H1 (cell line): ENCODE measurements around the gene TMEM178B. TPM values are rescaled to one million over a fixed set of nuclear protein-coding genes. Genes with fewer than 3 reads are reported as not detected.

Experiments
- RFX5 ChIP-seq: IDR thresholded peaks from 2 replicates; pipeline ENCODE4 v1.6.1; 2011; ENCODE audit warnings: low read depth, low read length, improper control_type of control experiment, borderline replicate concordance
- SAP30 ChIP-seq: fragments of 300-600 bp; sonication (generic); IDR thresholded peaks from 2 replicates; pipeline ENCODE4 v1.7.1; 2012; ENCODE audit warnings: low read length, moderate library complexity, mild to moderate bottlenecking, inconsistent platforms; ENCODE audit not compliant: insufficient read depth, insufficient replicate concordance
- TAF7 ChIP-seq: optimal IDR thresholded peaks from 2 replicates; pipeline ENCODE3; 2011; ENCODE audit warnings: low read depth, mild to moderate bottlenecking, inconsistent platforms, low read length, moderate library complexity, borderline replicate concordance
- polyA plus RNA-seq, 7 experiments: library from polyadenylated mRNA; depleted of rRNA in 3 of 7; stranded (reverse) in 5 of 7; unstranded in 2 of 7; fragments of >200 nt in 5 of 7; fragments of 200-250 nt in 2 of 7; gene quantifications; 1 replicate in 5 of 7; 2 replicates in 1 of 7; 4 replicates in 1 of 7; pipeline versions ENCODE4 v1.2.1 to v1.2.3, GENCODE V29; 2011 to 2013; ENCODE audit warnings: missing spikeins in 2 of 7, mixed read lengths in 2 of 7
- total RNA-seq: library from RNA; stranded (reverse); fragmentation: NEBNext Ultra II Directional; extraction: Animal tissue kit (Norgen Biotek cat#: 25700); gene quantifications from 2 replicates; pipeline ENCODE4 v1.2.1, GENCODE V29; 2021
- TF ChIP-seq, protein P1 (sequence below): IDR thresholded peaks from 2 replicates; pipeline ENCODE4 v1.6.1; 2011; ENCODE audit warnings: low read length, improper control_type of control experiment

TMEM178B gene
- total and polyA plus RNA-seq, 2 of the 8 experiments (the other 6 are each of a cell fraction or from before 2014, with no cell fraction given) = 5.3 to 18.1 TPM

GRCh38 chr7:141144921-141145629 lies 71.2 kb downstream of the TMEM178B start (continued):
- TF ChIP-seq SAP30 (no peak), TAF7 (no peak), RFX5 (no peak)
- TF ChIP-seq, protein P1, sequence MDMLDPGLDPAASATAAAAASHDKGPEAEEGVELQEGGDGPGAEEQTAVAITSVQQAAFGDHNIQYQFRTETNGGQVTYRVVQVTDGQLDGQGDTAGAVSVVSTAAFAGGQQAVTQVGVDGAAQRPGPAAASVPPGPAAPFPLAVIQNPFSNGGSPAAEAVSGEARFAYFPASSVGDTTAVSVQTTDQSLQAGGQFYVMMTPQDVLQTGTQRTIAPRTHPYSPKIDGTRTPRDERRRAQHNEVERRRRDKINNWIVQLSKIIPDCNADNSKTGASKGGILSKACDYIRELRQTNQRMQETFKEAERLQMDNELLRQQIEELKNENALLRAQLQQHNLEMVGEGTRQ = no peak
